K562 (cell line): ENCODE data around the gene MAP7D1. TPM values are rescaled to one million over a fixed set of nuclear protein-coding genes. Genes with fewer than 3 reads are reported as not detected.

Experiments used
- POU5F1 ChIP-seq: fragments of 150-350 bp; IDR thresholded peaks from 2 replicates; pipeline ENCODE4 v1.6.1; 2014; ENCODE audit warnings: borderline replicate concordance, low read length, low read depth, mild to moderate bottlenecking; ENCODE audit not compliant: partially characterized antibody
- SIN3A ChIP-seq, 2 experiments: fragments of 150-350 bp in 1 of 2; IDR thresholded peaks; 2 replicates each; pipeline ENCODE4 v1.6.1; 2011 to 2016; ENCODE audit warnings: borderline replicate concordance in 2 of 2, low read depth in 2 of 2, low read length in 2 of 2, mild to moderate bottlenecking in 2 of 2, moderate library complexity in 2 of 2; ENCODE audit not compliant: control insufficient read depth in 1 of 2
- ZNF263 ChIP-seq: sonication (generic); formaldehyde crosslinking; IDR thresholded peaks from 2 replicates; pipeline ENCODE4 v1.8.0; 2022; ENCODE audit warnings: mild to moderate bottlenecking, missing genetic modification reagents, borderline replicate concordance
- ZNF431 ChIP-seq: sonication (generic); formaldehyde crosslinking; IDR thresholded peaks from 2 replicates; pipeline ENCODE4 v1.8.0; 2022; ENCODE audit warnings: mild to moderate bottlenecking, missing genetic modification reagents
- polyA plus RNA-seq, 8 experiments: library from polyadenylated mRNA; depleted of rRNA in 4 of 8; stranded (reverse) in 5 of 8; unstranded in 3 of 8; fragments of >200 nt; fragmentation: Nextera tagmentation in 2 of 8; fragmentation: Illumina TruSeq in 1 of 8; extraction: Ambion mirVana in 2 of 8; extraction: Trizol in 1 of 8; gene quantifications; 2 replicates each; pipeline versions ENCODE4 v1.2.1 to v1.2.3, GENCODE V29; 2011 to 2014; ENCODE audit warnings: inconsistent platforms in 1 of 8, missing spikeins in 1 of 8
- total RNA-seq, 7 experiments: library from RNA; depleted of rRNA in 6 of 7; stranded (reverse); fragments of >200 nt in 6 of 7; fragmentation: Illumina TruSeq in 2 of 7; extraction: Trizol in 2 of 7; gene quantifications; 2 replicates each; pipeline versions ENCODE4 v1.2.1 to v1.2.3, GENCODE V29; 2011 to 2021; ENCODE audit warnings: low replicate concordance in 1 of 7
- TF ChIP-seq, protein P1 (sequence below): fragments of 450-650 bp; IDR thresholded peaks from 2 replicates; pipeline ENCODE4 v1.6.1; 2016; ENCODE audit warnings: antibody characterized with exemption
- TF ChIP-seq, protein P2 (sequence below): fragments of 200-600 bp; sonication (generic); IDR thresholded peaks from one replicate; pipeline ENCODE4 v1.6.1; 2012; ENCODE audit warnings: mild to moderate bottlenecking, low read depth, low read length, inconsistent platforms
- TF ChIP-seq, protein P3 (sequence below): IDR thresholded peaks from 2 replicates; pipeline ENCODE4 v1.6.1; 2011; ENCODE audit not compliant: insufficient read length; ENCODE audit errors: extremely low read depth

MAP7D1 gene
- total and polyA plus RNA-seq, 9 of the 15 experiments (the other 6 are each of a cell fraction or from before 2014, with no cell fraction given), result 3.6 to 108 (median 34.5) TPM

DNA sequence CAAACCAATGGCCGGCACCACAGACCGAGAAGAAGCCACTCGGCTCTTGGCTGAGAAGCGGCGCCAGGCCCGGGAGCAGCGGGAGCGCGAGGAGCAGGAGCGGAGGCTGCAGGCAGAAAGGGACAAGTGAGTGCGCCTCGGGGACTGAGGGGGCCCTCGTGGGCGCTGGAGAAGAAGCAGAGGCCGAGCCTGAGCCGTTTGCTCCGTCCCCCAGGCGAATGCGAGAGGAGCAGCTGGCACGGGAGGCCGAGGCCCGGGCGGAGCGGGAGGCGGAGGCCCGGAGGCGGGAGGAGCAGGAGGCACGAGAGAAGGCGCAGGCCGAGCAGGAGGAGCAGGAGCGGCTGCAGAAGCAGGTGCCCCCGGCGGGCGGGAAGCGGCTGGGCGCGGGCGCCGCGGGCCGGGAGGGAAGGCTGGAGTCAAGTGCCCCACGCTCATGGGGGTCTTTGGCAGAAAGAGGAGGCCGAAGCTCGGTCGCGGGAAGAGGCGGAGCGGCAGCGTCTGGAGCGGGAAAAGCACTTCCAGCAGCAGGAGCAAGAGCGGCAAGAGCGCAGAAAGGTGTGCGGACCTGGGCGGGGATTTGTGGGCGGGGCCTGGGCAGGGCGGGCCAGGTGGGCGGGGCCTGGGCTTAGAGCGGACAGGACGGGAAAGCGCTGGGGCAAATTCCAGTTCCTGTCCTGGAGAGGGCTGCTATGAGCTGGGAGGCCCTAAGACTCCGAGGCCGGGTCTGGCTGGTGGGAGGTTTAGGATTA is 22.7 kb downstream of the MAP7D1 start (continued):
- TF ChIP-seq, protein P1, sequence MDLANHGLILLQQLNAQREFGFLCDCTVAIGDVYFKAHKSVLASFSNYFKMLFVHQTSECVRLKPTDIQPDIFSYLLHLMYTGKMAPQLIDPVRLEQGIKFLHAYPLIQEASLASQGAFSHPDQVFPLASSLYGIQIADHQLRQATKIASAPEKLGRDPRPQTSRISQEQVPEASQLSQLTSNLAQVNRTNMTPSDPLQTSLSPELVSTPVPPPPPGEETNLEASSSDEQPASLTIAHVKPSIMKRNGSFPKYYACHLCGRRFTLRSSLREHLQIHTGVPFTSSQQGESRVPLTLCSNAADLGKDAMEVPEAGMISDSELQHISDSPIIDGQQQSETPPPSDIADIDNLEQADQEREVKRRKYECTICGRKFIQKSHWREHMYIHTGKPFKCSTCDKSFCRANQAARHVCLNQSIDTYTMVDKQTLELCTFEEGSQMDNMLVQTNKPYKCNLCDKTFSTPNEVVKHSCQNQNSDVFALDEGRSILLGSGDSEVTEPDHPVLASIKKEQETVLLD, result no peak
- TF ChIP-seq SIN3A (IDR thresholded peaks at IDR 0.05; ENCODE audit: borderline replicate concordance in 2 of 2, control insufficient read depth in 1 of 2, low read depth in 2 of 2, low read length in 2 of 2) (no peak), POU5F1 (no peak), ZNF263 (CRISPR knock-in tag) (no peak), ZNF431 (CRISPR knock-in tag) (no peak)
- TF ChIP-seq, protein P2, sequence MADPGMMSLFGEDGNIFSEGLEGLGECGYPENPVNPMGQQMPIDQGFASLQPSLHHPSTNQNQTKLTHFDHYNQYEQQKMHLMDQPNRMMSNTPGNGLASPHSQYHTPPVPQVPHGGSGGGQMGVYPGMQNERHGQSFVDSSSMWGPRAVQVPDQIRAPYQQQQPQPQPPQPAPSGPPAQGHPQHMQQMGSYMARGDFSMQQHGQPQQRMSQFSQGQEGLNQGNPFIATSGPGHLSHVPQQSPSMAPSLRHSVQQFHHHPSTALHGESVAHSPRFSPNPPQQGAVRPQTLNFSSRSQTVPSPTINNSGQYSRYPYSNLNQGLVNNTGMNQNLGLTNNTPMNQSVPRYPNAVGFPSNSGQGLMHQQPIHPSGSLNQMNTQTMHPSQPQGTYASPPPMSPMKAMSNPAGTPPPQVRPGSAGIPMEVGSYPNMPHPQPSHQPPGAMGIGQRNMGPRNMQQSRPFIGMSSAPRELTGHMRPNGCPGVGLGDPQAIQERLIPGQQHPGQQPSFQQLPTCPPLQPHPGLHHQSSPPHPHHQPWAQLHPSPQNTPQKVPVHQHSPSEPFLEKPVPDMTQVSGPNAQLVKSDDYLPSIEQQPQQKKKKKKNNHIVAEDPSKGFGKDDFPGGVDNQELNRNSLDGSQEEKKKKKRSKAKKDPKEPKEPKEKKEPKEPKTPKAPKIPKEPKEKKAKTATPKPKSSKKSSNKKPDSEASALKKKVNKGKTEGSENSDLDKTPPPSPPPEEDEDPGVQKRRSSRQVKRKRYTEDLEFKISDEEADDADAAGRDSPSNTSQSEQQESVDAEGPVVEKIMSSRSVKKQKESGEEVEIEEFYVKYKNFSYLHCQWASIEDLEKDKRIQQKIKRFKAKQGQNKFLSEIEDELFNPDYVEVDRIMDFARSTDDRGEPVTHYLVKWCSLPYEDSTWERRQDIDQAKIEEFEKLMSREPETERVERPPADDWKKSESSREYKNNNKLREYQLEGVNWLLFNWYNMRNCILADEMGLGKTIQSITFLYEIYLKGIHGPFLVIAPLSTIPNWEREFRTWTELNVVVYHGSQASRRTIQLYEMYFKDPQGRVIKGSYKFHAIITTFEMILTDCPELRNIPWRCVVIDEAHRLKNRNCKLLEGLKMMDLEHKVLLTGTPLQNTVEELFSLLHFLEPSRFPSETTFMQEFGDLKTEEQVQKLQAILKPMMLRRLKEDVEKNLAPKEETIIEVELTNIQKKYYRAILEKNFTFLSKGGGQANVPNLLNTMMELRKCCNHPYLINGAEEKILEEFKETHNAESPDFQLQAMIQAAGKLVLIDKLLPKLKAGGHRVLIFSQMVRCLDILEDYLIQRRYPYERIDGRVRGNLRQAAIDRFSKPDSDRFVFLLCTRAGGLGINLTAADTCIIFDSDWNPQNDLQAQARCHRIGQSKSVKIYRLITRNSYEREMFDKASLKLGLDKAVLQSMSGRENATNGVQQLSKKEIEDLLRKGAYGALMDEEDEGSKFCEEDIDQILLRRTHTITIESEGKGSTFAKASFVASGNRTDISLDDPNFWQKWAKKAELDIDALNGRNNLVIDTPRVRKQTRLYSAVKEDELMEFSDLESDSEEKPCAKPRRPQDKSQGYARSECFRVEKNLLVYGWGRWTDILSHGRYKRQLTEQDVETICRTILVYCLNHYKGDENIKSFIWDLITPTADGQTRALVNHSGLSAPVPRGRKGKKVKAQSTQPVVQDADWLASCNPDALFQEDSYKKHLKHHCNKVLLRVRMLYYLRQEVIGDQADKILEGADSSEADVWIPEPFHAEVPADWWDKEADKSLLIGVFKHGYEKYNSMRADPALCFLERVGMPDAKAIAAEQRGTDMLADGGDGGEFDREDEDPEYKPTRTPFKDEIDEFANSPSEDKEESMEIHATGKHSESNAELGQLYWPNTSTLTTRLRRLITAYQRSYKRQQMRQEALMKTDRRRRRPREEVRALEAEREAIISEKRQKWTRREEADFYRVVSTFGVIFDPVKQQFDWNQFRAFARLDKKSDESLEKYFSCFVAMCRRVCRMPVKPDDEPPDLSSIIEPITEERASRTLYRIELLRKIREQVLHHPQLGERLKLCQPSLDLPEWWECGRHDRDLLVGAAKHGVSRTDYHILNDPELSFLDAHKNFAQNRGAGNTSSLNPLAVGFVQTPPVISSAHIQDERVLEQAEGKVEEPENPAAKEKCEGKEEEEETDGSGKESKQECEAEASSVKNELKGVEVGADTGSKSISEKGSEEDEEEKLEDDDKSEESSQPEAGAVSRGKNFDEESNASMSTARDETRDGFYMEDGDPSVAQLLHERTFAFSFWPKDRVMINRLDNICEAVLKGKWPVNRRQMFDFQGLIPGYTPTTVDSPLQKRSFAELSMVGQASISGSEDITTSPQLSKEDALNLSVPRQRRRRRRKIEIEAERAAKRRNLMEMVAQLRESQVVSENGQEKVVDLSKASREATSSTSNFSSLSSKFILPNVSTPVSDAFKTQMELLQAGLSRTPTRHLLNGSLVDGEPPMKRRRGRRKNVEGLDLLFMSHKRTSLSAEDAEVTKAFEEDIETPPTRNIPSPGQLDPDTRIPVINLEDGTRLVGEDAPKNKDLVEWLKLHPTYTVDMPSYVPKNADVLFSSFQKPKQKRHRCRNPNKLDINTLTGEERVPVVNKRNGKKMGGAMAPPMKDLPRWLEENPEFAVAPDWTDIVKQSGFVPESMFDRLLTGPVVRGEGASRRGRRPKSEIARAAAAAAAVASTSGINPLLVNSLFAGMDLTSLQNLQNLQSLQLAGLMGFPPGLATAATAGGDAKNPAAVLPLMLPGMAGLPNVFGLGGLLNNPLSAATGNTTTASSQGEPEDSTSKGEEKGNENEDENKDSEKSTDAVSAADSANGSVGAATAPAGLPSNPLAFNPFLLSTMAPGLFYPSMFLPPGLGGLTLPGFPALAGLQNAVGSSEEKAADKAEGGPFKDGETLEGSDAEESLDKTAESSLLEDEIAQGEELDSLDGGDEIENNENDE, result no peak
- TF ChIP-seq, protein P3, sequence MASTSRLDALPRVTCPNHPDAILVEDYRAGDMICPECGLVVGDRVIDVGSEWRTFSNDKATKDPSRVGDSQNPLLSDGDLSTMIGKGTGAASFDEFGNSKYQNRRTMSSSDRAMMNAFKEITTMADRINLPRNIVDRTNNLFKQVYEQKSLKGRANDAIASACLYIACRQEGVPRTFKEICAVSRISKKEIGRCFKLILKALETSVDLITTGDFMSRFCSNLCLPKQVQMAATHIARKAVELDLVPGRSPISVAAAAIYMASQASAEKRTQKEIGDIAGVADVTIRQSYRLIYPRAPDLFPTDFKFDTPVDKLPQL, result no peak
